Measurements from ENCODE around the gene ZBTB38. TPM values are rescaled to one million over a fixed set of nuclear protein-coding genes. Genes with fewer than 3 reads are reported as not detected.

Gene ZBTB38
- total RNA-seq, 1 donor from 2014 or later: 24.5 TPM

DNA sequence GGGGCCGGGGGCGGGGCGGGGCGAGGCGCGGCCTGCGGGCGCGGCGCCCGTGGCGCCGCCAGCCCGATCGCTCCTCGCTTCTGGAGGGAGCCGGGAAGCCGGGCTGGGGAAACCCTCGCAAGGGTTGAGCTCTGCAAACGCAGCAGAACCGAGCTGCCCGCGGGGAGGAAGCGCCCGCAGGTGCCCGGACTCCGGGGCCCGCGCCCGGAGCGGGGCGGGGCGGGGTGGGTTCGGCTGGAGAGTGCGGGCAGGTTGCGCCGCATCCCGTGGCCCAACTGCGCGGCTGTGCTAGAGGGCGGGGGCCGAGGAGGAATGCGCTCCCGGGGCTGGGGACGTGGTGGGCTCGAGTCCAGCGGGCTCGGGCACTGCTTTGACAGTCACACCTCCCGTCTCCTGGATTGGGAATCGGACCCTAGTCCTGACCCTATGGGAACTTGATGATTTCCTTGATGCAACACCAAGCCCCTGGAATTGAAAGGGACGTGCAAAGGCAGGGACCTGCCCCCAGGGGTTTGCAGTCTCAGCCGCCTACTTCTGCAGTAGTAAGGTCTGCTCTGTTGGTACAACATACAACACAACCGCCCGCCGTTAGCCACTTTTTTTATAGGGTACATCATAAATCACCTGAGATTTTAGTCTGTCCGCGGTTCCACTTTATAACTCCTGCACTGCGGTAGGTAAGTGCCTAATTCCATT, 34.3 kb downstream of the ZBTB38 start:
- peak; percentile 82 for DNase-seq (ENCODE audit: low spot score)
- TF ChIP-seq EZH2 (IDR thresholded peaks at IDR 0.05): no peak
- TF ChIP-seq, protein P1, sequence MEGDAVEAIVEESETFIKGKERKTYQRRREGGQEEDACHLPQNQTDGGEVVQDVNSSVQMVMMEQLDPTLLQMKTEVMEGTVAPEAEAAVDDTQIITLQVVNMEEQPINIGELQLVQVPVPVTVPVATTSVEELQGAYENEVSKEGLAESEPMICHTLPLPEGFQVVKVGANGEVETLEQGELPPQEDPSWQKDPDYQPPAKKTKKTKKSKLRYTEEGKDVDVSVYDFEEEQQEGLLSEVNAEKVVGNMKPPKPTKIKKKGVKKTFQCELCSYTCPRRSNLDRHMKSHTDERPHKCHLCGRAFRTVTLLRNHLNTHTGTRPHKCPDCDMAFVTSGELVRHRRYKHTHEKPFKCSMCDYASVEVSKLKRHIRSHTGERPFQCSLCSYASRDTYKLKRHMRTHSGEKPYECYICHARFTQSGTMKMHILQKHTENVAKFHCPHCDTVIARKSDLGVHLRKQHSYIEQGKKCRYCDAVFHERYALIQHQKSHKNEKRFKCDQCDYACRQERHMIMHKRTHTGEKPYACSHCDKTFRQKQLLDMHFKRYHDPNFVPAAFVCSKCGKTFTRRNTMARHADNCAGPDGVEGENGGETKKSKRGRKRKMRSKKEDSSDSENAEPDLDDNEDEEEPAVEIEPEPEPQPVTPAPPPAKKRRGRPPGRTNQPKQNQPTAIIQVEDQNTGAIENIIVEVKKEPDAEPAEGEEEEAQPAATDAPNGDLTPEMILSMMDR (IDR thresholded peaks at IDR 0.05): no peak
- TF ChIP-seq EZH2phosphoT487 (IDR thresholded peaks at IDR 0.05): no peak
- Histone ChIP-seq H3F3A (ENCODE audit: low read depth) (peaks cover 22% of the 10 kb centered on the region), H3K4me1 (peaks cover 29% of the 10 kb centered on the region), H3K9me3 (ENCODE audit: low read depth) (no peaks in the 10 kb centered on the region), H3K27me3 (peaks cover 10% of the 10 kb centered on the region), H3K4me3 (peak overlapping the region; percentile 53), H3K36me3 (no peaks in the 10 kb centered on the region), H3K27ac (no peak overlapping the region), H2AFZ (replicated peaks) (peak overlapping the region; percentile 86), H3K4me2 (peak overlapping the region; percentile 82), H3K9ac (no peak overlapping the region), H3K79me2 (ENCODE audit: low read depth) (peaks cover 4% of the 10 kb centered on the region), H4K20me1 (ENCODE audit: low read depth) (no peaks in the 10 kb centered on the region)
- Mint-ChIP-seq H3K4me3 (peak overlapping the region; percentile 86), H3K9me3 (peaks cover under 1% of the 10 kb centered on the region), H3K27ac (no peak overlapping the region), H3K36me3 (peaks cover 16% of the 10 kb centered on the region), H3K4me1 (peaks cover 8% of the 10 kb centered on the region), H3K27me3 (ENCODE audit: insufficient read depth, low read depth) (no peaks in the 10 kb centered on the region)

DNA sequence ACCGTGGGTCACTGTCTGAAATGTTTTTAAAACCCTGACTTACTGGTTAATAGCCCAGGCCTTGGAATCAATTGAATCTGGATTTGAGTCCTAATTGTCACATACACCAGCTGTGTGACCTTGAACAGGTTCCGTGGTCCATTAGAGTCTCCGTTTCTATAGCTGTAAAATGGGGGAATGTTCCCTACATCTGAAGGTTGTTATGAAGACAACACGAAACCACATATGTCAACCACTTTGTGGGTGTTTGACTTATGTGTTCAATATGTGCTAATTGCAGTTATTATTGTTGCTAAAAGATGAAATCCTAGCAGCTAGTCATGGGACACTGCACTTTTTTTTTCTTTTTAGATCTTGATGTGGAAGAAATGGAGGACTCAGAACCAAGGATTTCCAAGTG, 35.3 kb downstream of the ZBTB38 start:
- H3K27me3 Mint-ChIP-seq (ENCODE audit: insufficient read depth, low read depth): no peaks in the 10 kb centered on the region
- H3K36me3 ChIP-seq: no peaks in the 10 kb centered on the region
- H3F3A ChIP-seq (ENCODE audit: low read depth): peaks cover 22% of the 10 kb centered on the region
- peaks cover 29% of the 10 kb centered on the region for H3K4me1 ChIP-seq
- no peak overlapping the region for H3K27ac Mint-ChIP-seq
- no peak overlapping the region for H3K27ac ChIP-seq
- TF ChIP-seq EZH2phosphoT487 (IDR thresholded peaks at IDR 0.05): no peak
- TF ChIP-seq, protein P1 (IDR thresholded peaks at IDR 0.05): no peak
- no peak for TF ChIP-seq EZH2 (IDR thresholded peaks at IDR 0.05)
- H4K20me1 ChIP-seq (ENCODE audit: low read depth): no peaks in the 10 kb centered on the region
- H3K9ac ChIP-seq: no peak overlapping the region
- no peaks in the 10 kb centered on the region for H3K9me3 ChIP-seq (ENCODE audit: low read depth)
- H3K27me3 ChIP-seq: peaks cover 10% of the 10 kb centered on the region
- H2AFZ ChIP-seq (replicated peaks): no peak overlapping the region
- peaks cover 16% of the 10 kb centered on the region for H3K36me3 Mint-ChIP-seq
- DNase-seq (ENCODE audit: low spot score): no peak
- no peak overlapping the region for H3K4me3 Mint-ChIP-seq
- no peak overlapping the region for H3K4me3 ChIP-seq
- H3K4me2 ChIP-seq: no peak overlapping the region
- peaks cover 4% of the 10 kb centered on the region for H3K79me2 ChIP-seq (ENCODE audit: low read depth)
- peaks cover 8% of the 10 kb centered on the region for H3K4me1 Mint-ChIP-seq
- no peaks in the 10 kb centered on the region for H3K9me3 Mint-ChIP-seq

DNA sequence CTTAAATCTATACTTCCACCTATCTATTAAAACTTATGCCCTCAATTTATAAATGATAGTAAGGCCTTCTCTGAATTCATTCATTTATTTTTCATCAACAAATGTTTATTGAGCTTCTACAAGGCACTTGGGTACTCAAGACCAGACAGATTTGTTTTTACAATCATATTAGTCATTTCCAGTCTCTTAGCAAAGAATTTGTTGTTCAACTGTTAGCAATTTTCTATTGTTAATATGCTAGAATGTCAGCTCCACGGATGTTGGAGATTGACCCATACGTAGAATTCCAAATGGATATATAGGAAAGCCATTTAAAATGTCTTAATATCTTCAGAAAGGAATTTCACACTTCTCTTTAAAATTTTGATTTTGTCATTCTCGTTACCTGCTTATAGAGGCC, 36.7 kb downstream of the ZBTB38 start:
- peaks cover 21% of the 10 kb centered on the region for H3K36me3 Mint-ChIP-seq
- Histone ChIP-seq H3K4me1 (peaks cover 19% of the 10 kb centered on the region), H3K9me3 (ENCODE audit: low read depth) (no peaks in the 10 kb centered on the region), H3K9ac (no peak overlapping the region), H3K27ac (no peak overlapping the region), H4K20me1 (ENCODE audit: low read depth) (no peaks in the 10 kb centered on the region), H3K36me3 (no peaks in the 10 kb centered on the region), H2AFZ (replicated peaks) (no peak overlapping the region), H3F3A (ENCODE audit: low read depth) (peaks cover 20% of the 10 kb centered on the region), H3K4me3 (no peak overlapping the region), H3K4me2 (no peak overlapping the region), H3K27me3 (peaks cover 10% of the 10 kb centered on the region), H3K79me2 (ENCODE audit: low read depth) (peaks cover 4% of the 10 kb centered on the region)
- peaks cover 8% of the 10 kb centered on the region for H3K4me1 Mint-ChIP-seq
- TF ChIP-seq, protein P1 (IDR thresholded peaks at IDR 0.05): no peak
- TF ChIP-seq EZH2phosphoT487 (IDR thresholded peaks at IDR 0.05): no peak
- TF ChIP-seq EZH2 (IDR thresholded peaks at IDR 0.05): no peak
- H3K9me3 Mint-ChIP-seq: no peaks in the 10 kb centered on the region
- H3K4me3 Mint-ChIP-seq: no peak overlapping the region
- no peak overlapping the region for H3K27ac Mint-ChIP-seq
- no peaks in the 10 kb centered on the region for H3K27me3 Mint-ChIP-seq (ENCODE audit: insufficient read depth, low read depth)
- no peak for DNase-seq (ENCODE audit: low spot score)
